ENCODE data around the gene WBP1.
"Not testable (repeated sequence)": the region's sequence is repeated elsewhere in the genome, so short reads cannot be mapped to it uniquely, and the experiment has no call there.

WBP1 gene

GRCh38 chr2:74458132-74458937 is at the start of gene WBP1:
WBP1 (plus strand) TSS chr2:74458438; CDS start chr2:74458603, 165 bp downstream.
- in situ Hi-C loops (cut with MboI; ENCODE audit: low sequenced_read_pairs) = no loop called here

GRCh38 chr2:74413001-74413698 is 45.1 kb upstream of the WBP1 start:
- in situ Hi-C loops (cut with MboI; ENCODE audit: low sequenced_read_pairs) = no loop called here

GRCh38 chr2:74414441-74414840 is 43.8 kb upstream of the WBP1 start:
- in situ Hi-C loops (cut with MboI; ENCODE audit: low sequenced_read_pairs) = no loop called here

DNA sequence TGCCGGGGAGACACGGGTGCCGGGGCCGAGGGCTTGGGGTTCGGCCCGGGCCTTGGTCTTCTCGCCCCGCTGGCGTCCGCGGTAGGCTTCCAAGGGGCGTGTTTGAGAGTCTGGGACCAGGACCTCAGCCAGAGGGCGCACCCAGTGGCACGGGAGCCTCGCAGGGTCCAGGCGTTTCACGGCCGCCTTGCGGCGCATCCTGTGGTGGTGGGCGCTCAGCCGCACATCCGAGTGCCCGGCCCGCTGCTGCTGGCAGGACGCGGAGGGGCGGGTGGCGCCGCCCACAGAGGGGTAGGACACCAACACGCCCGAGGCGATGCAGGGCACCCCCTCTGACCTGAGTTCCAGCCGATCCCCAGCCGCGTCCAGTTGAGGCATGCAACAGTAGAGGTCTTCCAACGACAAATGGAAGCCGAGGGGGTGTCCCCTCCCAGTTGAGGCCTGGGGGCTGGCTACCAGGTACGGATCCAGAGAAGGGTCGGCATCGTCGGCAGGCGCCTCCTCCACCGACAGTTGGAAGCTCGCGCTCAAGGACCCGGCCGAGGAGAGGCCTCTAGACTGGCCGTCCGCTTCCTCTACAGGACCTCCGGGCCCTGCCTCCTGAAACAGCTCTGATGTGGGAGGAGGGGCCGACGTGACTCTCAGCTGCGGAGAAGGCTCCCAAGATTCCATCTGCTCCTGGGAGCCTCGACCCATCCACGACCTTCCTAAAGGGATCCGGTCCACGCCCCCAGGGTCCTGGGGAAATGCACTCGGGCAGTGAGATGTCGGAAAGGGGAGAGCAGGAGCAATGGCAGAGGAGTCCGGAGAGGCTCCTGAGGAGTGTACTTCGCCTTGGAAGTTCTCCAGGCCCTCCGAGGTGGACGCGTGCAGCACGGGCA is 43.1 kb upstream of the WBP1 start:
- in situ Hi-C loops (cut with MboI; ENCODE audit: low sequenced_read_pairs) = no loop called here

GRCh38 chr2:74415762-74416395 is 42.4 kb upstream of the WBP1 start:
- in situ Hi-C loops (cut with MboI; ENCODE audit: low sequenced_read_pairs) = no loop called here

GRCh38 chr2:74416778-74417177 is 41.5 kb upstream of the WBP1 start:
- in situ Hi-C loops (cut with MboI; ENCODE audit: low sequenced_read_pairs) = no loop called here

- in situ Hi-C loops (cut with MboI; ENCODE audit: low sequenced_read_pairs) = no loop called here
Measured at GRCh38 chr2:74417197-74417596, 41.0 kb upstream of the WBP1 start.

DNA sequence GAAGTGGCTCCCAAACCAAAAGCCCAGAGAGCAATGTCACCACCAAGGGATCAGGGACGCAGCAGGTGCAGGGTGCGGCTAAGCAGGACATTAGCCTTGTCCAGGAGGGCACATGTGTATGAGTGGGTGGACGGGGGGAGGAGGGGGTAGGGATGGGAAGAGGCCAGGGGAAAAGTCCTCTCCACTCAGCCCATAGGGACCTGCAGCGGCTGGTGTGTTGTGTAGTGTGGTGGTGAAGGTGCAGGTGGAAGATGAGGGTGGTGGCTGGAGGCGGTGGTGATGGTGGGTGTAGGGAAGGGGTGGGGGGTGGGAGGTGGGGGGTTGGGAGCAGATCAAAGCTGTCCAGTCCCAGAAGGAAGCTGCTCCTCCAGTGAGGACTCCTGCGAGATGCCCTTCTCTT is 40.5 kb upstream of the WBP1 start:
- in situ Hi-C loops (cut with MboI; ENCODE audit: low sequenced_read_pairs) = no loop called here

DNA sequence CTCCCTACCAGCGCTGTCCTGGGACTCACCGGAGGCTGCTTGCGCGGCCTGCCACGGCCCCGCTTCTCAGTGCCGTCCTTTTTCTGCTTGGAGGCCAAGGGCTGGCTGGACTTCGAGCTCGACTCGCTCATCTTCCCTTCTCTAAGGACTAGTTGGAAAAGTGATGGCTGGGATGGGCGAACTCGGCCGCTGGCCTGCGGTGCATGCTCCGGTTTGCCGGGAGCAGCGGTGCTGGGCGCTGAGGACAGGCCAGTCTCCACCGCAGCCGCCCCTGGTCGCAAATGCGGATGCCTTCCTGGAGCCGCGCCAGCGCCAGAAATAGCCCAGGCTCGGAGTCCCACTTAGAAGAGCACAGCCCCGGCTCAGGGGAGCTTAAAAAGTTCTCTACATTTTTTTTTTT is 39.9 kb upstream of the WBP1 start:
- in situ Hi-C loops (cut with MboI; ENCODE audit: low sequenced_read_pairs) = no loop called here

DNA sequence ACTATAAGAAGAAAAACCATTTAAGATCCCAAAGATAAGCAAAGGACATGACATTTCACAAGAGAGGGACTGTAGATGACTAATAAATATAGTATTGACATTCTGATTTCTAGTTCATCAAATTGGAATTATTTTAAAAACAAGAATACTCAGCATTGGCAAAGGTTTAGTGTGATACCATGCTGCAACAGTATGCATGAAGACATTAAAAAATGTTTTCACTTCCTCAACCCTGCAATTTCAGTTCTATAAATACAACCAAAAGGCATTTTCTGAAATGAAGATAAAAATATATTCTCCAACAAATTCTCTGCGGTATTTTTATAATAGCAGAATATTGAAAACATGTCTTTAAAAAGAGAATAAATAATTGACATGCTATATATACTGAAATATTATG is 38.9 kb upstream of the WBP1 start:
- in situ Hi-C loops (cut with MboI; ENCODE audit: low sequenced_read_pairs) = no loop called here

- in situ Hi-C loops (cut with MboI; ENCODE audit: low sequenced_read_pairs) = no loop called here
Measured at GRCh38 chr2:74420006-74420405, 38.2 kb upstream of the WBP1 start.

GRCh38 chr2:74420443-74421103 is 37.7 kb upstream of the WBP1 start:
- in situ Hi-C loops (cut with MboI; ENCODE audit: low sequenced_read_pairs) = not testable (repeated sequence)

GRCh38 chr2:74421221-74421870 is 36.9 kb upstream of the WBP1 start, which contains the start of the genes C2orf81 and WDR54:
C2orf81 (minus strand) TSS chr2:74421619; CDS start chr2:74421560, 59 bp downstream.
WDR54 (plus strand) TSS chr2:74421730; CDS start chr2:74422154, 424 bp downstream.
- in situ Hi-C loops (cut with MboI; ENCODE audit: low sequenced_read_pairs) = no loop called here

- in situ Hi-C loops (cut with MboI; ENCODE audit: low sequenced_read_pairs) = no loop called here
Measured at GRCh38 chr2:74423231-74424095, 34.8 kb upstream of the WBP1 start.

DNA sequence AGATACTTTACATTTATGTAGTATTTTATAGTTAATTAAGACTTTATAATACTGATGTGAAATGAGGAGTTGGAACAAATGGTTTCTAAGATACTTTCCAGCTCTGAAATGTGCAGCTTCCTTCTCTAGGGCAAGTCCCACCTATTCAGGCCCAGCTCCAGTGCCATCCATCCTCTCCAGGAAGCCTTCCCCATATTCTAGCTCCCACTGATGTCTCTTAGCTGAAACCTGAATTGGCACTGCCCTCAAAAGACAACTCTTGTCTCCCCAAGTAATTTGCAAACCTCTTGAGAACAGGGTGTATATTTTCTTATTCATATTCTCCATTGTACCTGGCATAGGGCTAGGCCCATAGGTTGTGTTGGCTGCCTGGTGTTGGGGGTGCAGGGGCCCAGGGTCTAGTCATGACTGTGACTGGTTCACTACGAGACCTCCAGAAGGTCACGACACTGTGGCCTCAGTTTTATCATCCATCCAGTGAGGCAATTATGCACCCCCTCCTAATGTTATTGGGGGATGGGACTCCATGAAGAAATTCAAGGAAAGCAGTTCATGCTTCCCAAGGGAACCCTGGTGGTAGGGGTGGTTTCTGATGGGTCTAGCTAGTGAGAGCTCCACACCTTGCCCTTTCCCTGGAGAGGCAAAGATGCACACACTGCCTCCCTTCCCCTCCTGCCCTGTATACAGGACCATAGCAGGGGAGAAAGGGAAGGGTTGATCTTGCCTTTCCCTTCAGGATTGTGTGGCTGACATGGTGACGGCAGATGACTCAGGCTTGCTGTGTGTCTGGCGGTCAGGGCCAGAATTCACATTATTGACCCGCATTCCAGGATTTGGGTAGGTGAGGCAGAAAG is 33.9 kb upstream of the WBP1 start:
- in situ Hi-C loops (cut with MboI; ENCODE audit: low sequenced_read_pairs) = no loop called here

DNA sequence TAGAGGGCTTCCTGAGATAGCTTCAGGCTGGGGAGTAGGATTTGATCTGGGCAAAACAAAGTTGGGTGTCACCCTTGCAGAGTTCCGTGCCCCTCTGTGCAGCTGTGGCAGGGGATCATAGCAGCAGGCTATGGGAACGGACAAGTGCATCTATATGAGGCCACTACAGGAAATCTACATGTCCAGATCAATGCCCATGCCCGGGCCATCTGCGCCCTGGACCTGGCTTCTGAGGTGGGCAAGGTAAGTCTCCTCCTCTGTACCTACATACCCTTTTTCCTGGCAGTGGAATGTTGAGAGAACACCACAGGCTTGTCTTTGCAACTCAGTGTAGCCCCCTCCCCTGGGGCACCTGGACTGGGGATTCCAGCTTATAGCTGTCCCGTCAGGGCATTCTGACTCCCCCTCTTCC is 33.2 kb upstream of the WBP1 start:
- in situ Hi-C loops (cut with MboI; ENCODE audit: low sequenced_read_pairs) = no loop called here

DNA sequence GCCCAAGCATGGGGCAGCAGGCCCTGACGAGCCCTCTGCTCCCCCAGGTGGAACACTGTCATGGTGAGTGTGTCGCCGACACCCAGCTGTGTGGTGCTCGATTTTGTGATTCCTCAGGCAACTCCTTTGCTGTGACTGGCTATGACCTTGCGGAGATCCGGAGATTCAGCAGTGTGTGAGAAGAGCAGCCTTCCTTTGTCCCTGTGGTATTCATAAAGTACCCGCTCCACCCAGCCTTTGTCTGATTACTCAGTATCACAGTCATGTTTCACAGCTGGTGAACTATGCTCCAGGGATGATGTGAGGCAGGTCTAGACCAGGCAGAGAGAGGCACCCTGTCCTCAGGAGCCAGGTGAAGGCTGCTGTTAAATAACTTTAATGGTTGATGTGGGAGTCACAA is 32.7 kb upstream of the WBP1 start:
- in situ Hi-C loops (cut with MboI; ENCODE audit: low sequenced_read_pairs) = no loop called here
